Coronary artery (tissue), 2 donors: ENCODE data around the gene TMEM81.

Experiments
- DNase-seq: peaks from one replicate; pipeline ENCODE4 v3.0.0-alpha.2; 2017; ENCODE audit warnings: low spot score
- H3K27ac ChIP-seq, 2 donors: fragments of 200-600 bp; sonication (generic); one replicate each; pipeline ENCODE4 v1.5.1; 2016 to 2019
- H3K4me3 ChIP-seq: fragments of 200-600 bp; sonication (generic); 2 replicates; pipeline ENCODE4 v1.5.1; 2016; ENCODE audit warnings: mild to moderate bottlenecking, moderate library complexity
- CTCF ChIP-seq: fragments of 200-600 bp; sonication (generic); IDR thresholded peaks from one replicate; pipeline ENCODE4 v1.5.1; 2019; ENCODE audit warnings: antibody characterized with exemption

TMEM81 gene

GRCh38 chr1:205056188-205056611, 28.1 kb downstream of the TMEM81 start:
- TF ChIP-seq CTCF, result no peak
- DNase-seq, result no peak
- no peak overlapping the region for H3K27ac ChIP-seq

GRCh38 chr1:205054013-205054412, 30.2 kb downstream of the TMEM81 start:
- no peak for TF ChIP-seq CTCF
- Histone ChIP-seq H3K27ac (no peak overlapping the region), H3K4me3 (no peak overlapping the region)
- DNase-seq, result no peak

More at GRCh38 chr1:205056188-205056611, 28.1 kb downstream of the TMEM81 start:
- no peak overlapping the region for H3K4me3 ChIP-seq

DNA sequence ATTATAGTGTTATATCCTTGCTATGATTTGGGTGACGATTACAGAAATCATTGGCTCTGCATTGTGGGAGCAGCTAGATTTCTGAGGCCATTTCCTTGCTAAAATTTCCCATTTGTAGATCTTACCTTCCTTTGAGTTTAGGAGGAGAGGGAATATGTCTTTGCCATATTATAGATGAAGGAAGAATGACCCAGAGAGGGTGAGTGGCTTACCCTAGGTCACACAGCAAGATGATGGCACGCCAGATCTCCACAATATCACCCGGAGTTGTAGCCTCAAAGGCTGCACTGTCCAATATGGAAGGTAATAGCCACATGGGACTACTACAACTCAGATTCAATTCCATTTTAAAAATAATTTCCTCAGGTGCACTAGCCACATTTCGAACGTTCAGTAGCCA, 31.0 kb downstream of the TMEM81 start:
- no peak for TF ChIP-seq CTCF
- no peak for DNase-seq
- H3K27ac ChIP-seq, result no peak overlapping the region

DNA sequence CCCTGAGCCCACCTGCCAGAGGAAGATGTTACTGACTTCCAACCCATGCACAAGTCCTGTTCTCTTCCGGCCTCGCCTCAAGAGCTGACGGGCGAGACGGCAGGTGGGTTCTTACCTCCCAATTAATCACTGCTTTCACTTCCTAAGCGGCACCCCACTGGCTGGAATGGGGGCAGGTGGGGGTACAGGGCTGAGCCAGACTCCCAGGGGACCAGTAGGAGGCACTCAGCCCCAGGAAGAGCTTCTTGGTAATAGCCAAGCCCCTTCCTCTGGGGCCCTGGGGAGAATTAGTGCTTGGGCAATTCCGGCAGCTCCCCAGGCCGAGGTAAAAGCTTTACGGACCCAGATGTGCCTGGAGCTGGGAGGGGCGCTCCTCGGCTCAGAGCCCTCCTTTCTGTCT, 31.6 kb downstream of the TMEM81 start:
- DNase-seq, result no peak
- TF ChIP-seq CTCF, result no peak
- Histone ChIP-seq H3K27ac (no peak overlapping the region), H3K4me3 (no peak overlapping the region)

More for the DNA sequence above, 31.0 kb downstream of the TMEM81 start:
- H3K4me3 ChIP-seq, result no peak overlapping the region

- no peak overlapping the region for H3K27ac ChIP-seq
- TF ChIP-seq CTCF, result no peak
- DNase-seq, result no peak
- no peak overlapping the region for H3K4me3 ChIP-seq
Observed at GRCh38 chr1:205049479-205049878, 34.8 kb downstream of the TMEM81 start.

- TF ChIP-seq CTCF, result no peak
- no peak for DNase-seq
- Histone ChIP-seq H3K27ac (no peak overlapping the region), H3K4me3 (no peak overlapping the region)
Observed at GRCh38 chr1:205048382-205048781, 35.9 kb downstream of the TMEM81 start.

- Histone ChIP-seq H3K4me3 (no peak overlapping the region), H3K27ac (no peak overlapping the region)
- TF ChIP-seq CTCF, result no peak
- no peak for DNase-seq
Observed at GRCh38 chr1:205047764-205048231, 36.5 kb downstream of the TMEM81 start.
